GM21390 (cell line): ENCODE results near the gene OR10AD1.

Experiments used
- ATAC-seq: cut with Tn5 transposase; IDR thresholded peaks from one replicate; pipeline ENCODE4 v1.9.1; 2021; ENCODE audit not compliant: unreplicated experiment

The OR10AD1 gene

DNA sequence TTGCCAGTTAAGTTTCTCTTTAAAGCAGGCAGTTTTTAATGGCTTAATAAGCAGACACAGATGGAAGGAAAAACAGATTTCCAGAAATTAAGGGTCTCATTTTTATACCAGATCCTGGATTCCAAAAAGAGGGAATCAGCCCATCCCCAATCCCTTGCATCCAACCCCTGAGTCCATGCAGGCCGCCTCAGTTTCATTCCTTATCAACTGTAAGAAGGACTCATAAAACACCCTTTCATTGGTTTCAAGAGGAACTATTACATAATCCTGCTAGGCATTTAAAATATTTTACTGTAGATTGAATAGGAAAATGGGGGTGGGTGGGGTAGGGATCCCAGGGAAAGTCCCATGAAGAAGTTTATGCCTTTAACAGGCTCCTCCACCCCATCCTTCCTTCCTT, 10.2 kb downstream of the OR10AD1 start:
- ATAC-seq = no peak

- no peak for ATAC-seq
Observed at GRCh38 chr12:48191096-48191495, 12.0 kb downstream of the OR10AD1 start.

DNA sequence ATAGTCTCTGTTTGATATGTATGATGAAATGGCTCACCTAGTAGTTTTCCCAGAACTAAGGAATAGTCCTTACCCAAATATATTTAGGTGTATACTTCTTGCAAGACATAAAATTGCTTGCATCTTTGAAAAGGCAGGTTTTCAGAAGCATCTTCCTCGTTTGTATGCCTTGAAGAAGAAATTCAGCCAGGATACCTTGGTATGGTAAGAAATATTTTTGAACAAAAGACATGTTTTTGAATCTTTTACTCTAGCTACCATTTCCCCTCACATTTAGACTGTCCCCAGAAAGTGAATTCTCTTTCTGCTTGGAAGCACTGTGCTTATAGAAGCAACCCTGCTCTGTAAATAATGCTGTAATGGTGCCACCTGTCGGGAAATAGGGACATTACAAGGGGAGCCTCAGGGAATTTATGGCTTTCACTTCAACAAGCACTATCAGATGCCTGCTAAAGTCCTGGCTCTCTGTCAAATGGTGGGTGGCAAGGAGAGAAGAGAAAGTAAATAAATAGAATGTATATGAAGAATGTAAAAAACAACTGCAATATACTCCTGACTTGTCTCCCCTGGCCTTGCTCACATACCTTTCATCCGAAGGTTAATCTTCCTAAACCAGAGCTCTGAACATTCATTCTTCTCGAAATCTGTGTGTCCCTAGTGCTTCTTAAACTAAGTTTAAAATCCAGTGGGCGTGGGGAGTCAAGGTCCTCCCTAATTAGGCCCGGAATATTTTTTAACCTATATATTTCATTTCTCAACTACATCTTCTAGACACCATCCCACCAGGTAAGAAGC, 13.6 kb downstream of the OR10AD1 start:
- peak; percentile 64 for ATAC-seq

GRCh38 chr12:48187916-48188695, 15.0 kb downstream of the OR10AD1 start:
- no peak for ATAC-seq

DNA sequence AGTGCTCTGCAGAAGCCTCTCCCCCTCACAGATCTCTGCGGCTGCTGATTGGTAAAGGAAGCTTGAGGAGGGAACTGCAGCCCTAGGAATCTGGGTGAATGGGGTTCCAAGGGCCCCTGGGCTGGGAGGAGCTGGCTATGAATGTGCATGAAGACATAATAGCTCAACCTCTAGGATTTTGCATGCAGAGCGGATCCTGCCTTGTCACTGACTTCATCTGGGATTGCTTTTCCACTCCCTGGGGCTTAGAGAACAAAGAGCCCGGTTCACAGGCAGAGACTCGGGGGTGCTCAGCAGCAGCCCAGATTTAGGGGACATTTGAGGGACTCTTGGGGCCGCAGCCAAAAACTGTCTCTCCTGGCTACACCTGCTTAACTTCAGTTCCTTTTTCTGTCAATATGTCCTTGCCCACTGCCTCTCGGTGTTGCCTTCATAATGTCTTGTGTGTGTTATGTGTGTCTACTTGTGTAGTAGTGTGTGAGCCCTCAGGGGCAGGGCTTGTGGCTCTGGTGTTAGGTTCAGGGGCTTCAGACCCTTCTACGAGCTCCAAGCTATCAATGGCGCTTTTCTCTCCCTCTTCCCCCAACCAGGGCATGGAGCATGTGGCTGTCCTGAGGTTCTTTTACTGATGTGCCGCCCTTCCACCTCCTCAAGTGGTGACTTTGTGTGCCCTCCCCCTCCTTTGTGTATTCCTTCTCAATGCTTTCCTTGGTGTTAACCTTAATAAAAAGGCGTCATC, 17.7 kb downstream of the OR10AD1 start:
- ATAC-seq = no peak

DNA sequence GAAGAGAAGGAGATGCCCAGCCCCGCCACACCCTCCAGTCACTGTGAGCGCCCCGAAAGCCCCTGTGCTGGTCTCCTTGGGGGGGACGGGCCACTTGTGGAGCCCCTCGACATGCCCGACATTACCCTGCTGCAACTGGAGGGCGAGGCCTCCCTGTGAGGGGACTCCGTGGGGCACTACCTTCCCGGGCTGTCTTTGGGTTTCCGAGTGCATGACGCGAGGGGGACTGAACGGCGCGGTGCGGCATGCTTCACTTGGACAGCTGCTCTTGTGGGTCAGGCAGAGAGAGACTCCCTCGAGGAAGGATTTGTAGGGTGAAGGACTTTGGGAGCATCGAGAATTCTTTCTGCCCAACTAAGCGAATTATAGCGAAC, 18.6 kb downstream of the OR10AD1 start:
- no peak for ATAC-seq

DNA sequence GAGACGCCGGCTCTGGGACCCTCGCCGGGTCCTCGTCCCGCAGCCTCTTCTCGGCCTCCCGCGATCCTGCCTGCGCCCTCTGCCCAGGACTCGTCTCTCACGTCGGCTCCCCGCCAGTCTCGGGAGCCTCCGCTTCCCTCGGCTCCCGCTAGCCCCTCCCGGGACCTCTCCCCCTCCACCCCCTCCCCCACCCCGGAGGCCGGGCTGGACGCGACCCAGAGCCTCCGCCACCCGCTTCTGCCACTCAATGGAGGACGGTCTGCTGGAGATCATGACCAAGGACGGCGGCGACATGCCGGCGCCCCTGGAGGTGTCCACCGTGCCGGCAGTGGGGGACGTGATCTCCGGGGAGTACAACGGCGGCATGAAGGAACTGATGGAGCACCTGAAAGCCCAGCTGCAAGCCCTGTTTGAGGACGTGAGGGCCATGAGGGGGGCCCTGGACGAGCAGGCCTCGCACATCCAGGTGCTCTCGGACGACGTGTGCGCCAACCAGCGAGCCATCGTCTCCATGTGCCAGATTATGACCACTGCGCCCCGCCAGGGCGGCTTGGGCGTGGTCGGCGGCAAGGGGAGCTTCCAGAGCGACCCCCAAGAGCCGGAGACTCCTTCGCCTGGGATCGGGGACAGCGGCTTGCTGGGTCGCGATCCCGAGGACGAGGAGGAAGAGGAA, 19.1 kb downstream of the OR10AD1 start:
- no peak for ATAC-seq

DNA sequence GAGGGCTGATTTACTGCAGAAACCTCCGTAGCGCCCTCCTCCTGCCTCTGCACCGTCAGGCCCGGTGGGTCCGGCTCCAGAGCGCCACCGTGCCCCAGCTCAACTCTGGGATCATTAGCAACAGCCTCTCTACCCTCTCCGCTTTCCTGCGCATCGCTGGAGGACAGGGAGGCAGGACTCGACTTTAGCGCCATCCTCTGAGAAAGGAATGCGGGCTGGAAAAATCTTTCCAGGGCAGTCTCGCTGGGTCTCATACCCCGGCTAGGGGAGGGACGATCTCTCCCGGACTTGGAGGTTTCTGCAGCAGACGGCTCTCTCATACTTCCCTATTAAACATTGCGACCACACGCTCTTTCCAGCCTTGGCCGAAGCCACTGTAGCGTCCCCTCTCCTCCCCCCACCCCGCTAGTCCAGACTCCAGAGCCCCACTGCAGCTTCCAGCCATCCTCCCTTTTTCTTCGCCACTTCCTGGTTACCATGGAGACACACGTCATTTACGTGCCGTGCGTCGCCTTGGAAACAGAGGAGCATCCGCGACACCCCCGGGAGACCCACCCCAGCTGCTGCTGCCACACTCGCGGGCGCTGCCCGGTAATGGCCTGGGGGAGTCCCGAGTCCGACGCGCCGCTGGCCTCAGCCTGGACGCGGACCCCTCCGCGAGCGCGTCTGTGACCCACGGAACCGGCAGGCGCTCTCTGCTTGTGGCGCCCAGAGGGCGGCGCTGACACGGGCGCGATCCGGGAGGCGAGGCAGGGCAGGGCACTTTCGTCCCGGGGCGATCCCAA, 19.8 kb downstream of the OR10AD1 start, which contains the start of gene CCDC184:
Gene CCDC184, plus strand, starts transcription at position 554 of the 785 bp plus-strand sequence. CDS start 479 bp downstream, outside the sequence.
- ATAC-seq = peak; percentile 84

DNA sequence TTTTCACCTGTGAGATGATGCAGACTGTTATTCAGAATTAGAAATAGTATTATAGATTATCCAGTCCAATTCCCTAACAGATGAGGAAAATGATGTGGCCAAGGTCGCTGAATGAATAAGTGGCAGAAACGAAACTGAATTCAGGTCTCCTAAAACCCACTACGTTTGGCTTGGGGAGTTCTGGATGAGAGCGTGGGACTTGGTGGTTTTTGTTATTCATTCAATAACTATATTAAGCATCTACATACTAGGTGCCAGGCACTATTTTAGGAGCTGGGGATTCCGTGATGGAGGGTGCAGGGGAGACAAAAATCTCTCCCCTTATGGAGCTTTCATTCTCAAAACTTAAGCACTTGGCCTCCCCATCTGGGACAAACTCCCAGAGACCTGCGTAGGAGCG, 20.5 kb downstream of the OR10AD1 start:
- ATAC-seq = no peak

- ATAC-seq = no peak
Observed at GRCh38 chr12:48180857-48181495, 22.1 kb downstream of the OR10AD1 start.

- no peak for ATAC-seq
Observed at GRCh38 chr12:48180424-48180823, 22.7 kb downstream of the OR10AD1 start.

GRCh38 chr12:48179466-48179865, 23.6 kb downstream of the OR10AD1 start:
- ATAC-seq = no peak

- no peak for ATAC-seq
Observed at GRCh38 chr12:48177982-48178381, 25.1 kb downstream of the OR10AD1 start.

GRCh38 chr12:48176417-48176751, 26.7 kb downstream of the OR10AD1 start:
- ATAC-seq = no peak

GRCh38 chr12:48175613-48176416, 27.3 kb downstream of the OR10AD1 start:
- ATAC-seq = no peak

DNA sequence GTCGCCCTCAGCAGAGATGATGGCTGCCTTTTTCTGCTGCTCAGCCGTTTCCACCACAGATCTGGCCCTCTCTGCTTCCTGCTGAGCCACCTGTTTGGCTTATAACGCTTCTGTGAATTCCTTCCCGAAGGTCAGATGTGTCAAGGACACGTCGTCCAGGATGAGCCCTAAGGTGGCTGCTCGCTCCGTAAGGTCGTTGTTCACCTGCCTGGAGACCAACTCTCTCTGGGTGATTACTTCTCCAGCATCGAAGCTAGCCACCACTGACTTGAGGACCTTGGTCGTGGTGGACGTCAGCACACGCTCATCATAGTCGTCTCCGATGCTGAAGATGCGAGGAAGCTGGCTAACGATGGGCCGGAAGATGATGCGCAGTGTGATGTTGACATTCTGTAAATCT, 34.1 kb downstream of the OR10AD1 start:
- no peak for ATAC-seq

DNA sequence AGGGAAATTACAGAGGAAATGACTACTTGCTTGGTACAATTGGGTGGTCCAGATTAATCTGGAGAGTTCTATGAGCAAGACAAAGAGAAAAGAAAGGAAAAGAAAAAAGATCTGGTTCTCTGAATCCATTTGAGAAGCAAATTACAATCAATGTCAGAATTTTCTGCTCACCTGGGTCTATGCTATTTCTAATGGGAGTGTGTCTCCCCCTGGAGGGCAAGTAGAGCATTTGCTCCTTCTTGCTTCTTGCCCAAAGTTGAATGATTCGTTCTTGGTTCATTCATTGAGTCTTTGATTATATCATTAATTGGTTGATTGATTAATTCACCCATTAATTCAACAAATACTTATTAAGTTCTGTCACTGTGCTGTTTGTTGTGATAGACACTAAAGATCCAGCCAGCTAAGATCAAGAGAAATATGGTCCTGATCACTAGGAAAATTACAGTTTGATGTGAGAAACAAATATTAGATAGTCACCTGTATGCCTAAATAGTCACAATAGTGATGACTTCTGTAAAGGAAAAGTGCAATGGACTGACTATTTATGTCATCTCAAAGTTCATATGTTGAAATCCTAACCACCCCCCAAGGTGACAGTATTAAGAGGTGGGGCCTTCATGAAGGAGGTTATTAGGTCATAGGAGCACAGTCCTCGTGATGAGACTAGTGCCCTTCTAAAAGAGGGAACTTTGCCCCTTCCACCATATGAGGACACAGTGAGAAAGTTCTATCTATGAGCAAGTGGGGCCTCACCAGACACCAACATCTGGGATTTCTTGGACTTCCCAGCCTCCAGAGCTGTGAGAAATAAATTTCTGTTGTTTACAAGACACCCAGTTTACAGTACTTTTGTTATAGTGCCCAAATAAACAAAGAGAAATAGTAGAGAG, 37.8 kb downstream of the OR10AD1 start:
- no peak for ATAC-seq

DNA sequence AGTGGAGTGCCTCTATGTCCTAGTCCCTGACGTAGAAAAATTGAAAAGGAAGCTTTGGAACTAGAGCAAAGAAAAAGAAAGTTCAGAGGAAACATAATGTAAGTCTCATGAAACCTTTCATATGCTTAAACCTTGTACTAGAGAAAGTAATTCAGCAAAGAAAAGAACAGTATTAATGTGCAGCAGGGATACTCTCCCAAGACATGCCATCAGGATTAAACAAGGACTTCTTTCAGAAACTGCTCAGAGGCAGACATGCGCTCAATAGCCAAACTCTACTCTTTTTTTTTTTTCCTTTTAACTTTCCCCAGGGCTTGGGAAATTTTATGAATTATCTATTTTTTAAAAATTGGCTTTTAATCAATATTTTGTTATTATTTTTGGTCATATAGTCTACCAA, 38.6 kb downstream of the OR10AD1 start:
- ATAC-seq = no peak
